GM06990 (cell line): ENCODE results near the gene NRXN2.

Experiments used
- DNase-seq: peaks from one replicate; pipeline ENCODE4 v3.0.0-alpha.2; 2011; ENCODE audit not compliant: insufficient read length; ENCODE audit errors: extremely low read depth
- H3K27me3 ChIP-seq: replicated peaks from 2 replicates; pipeline ENCODE4 v1.6.0; 2011; ENCODE audit warnings: low read length; ENCODE audit not compliant: control insufficient read depth, insufficient read depth
- H3K36me3 ChIP-seq: 2 replicates; pipeline ENCODE4 v1.5.1; 2011; ENCODE audit warnings: low read length; ENCODE audit not compliant: control insufficient read depth, insufficient read depth
- H3K4me3 ChIP-seq: replicated peaks from 2 replicates; pipeline ENCODE4 v1.5.1; 2011; ENCODE audit warnings: low read depth, mild to moderate bottlenecking, control low read depth, low read length
- CTCF ChIP-seq: IDR thresholded peaks from 2 replicates; pipeline ENCODE4 v1.5.1; 2011; ENCODE audit warnings: low read length, control low read depth, mild to moderate bottlenecking, inconsistent platforms; ENCODE audit not compliant: insufficient read depth, poor library complexity, severe bottlenecking

Gene NRXN2

GRCh38 chr11:64568584-64569140 lies 154.3 kb downstream of the NRXN2 start:
- no peak for DNase-seq
- Histone ChIP-seq H3K27me3 (no peaks in the 10 kb centered on the region; the same call in 1 of the 2 replicates), H3K36me3 (no peaks in the 10 kb centered on the region), H3K4me3 (no peak overlapping the region)
- TF ChIP-seq CTCF = no peak

GRCh38 chr11:64568041-64568571 lies 154.9 kb downstream of the NRXN2 start:
- H3K36me3 ChIP-seq = no peaks in the 10 kb centered on the region
- H3K27me3 ChIP-seq = no peaks in the 10 kb centered on the region; the same call in 1 of the 2 replicates
- TF ChIP-seq CTCF = no peak
- DNase-seq = no peak
- no peak overlapping the region for H3K4me3 ChIP-seq

GRCh38 chr11:64566915-64567891 lies 155.8 kb downstream of the NRXN2 start:
- Histone ChIP-seq H3K36me3 (no peaks in the 10 kb centered on the region), H3K27me3 (no peaks in the 10 kb centered on the region; the same call in 1 of the 2 replicates), H3K4me3 (no peak overlapping the region)
- no peak for TF ChIP-seq CTCF
- DNase-seq = no peak

GRCh38 chr11:64566042-64566914 lies 156.7 kb downstream of the NRXN2 start:
- DNase-seq = no peak
- TF ChIP-seq CTCF = no peak
- Histone ChIP-seq H3K4me3 (no peak overlapping the region), H3K27me3 (no peaks in the 10 kb centered on the region; the same call in 1 of the 2 replicates), H3K36me3 (no peaks in the 10 kb centered on the region)
